Colon (tissue), 2 donors: Measurements from ENCODE around the gene HIGD1A.

Experiments
- FAIRE-seq: peaks from 2 replicates; lab custom pipeline; 2012; peaks lifted over from hg19 to GRCh38; lab: Jason Lieb, UNC
- donor health status: control.
- donor health status: control.

HIGD1A gene

DNA sequence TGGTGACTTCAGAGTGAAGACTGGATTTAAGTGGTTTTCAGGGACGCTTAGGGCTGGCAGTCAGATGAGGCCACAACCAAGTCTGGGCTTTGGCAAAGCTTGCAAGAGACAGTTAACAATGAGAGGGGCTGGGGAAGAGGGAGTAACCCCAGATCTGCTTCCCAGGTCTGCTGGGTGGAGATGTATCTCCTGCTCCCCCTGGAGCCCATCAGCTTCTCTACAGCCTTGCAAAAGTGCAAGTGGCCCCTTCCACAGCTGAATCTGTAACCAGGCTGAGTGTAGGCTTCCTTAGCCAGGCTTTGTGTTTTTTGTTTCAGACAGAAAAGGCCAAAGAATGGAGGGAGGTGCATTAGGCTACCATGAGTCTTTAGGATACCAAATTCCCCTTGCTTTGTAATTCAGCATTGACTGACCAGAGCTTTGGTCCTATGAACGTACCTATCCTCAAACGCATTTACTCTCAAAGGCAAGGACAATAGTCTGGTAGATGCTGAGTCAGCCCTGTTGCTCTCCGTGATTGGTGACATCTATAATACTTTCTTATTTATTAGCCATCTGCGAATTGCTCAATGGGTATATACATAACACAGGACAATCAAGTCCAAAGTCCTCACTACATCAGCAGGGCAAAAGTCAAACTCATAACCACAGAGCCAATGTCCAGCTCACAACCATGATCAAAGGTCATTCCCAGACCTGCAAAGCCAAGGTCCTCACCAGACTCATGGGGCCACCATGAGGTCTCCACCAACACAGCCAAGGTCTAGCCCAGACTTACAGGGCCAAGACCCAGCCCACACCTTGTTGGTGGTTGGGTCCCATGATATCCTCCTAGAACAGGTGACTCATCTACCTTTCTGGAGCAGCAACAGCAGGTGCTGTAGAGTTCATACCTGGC, 48.4 kb downstream of the HIGD1A start:
- FAIRE-seq: no peak

DNA sequence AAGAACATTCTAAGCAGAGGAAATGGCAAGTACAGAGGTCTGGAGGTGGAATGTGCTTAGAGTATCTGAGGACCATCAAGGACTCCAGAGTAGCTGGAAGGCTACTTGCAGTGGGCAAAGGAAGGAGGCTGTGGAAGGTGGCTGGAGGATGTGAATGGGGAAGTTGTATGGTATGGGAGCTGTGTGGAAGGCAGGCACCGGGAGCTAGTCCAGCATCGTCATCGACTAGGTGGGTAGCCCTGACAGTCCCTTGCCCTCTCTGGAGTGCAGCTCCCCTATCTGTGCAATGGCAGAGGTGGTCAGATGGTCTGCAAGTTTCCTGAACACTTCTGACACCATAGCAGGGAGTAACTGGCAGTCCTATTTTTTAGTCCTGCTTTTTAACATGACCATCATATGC, 50.5 kb downstream of the HIGD1A start:
- no peak for FAIRE-seq

GRCh38 chr3:42752961-42753360, 51.3 kb downstream of the HIGD1A start:
- no peak for FAIRE-seq

DNA sequence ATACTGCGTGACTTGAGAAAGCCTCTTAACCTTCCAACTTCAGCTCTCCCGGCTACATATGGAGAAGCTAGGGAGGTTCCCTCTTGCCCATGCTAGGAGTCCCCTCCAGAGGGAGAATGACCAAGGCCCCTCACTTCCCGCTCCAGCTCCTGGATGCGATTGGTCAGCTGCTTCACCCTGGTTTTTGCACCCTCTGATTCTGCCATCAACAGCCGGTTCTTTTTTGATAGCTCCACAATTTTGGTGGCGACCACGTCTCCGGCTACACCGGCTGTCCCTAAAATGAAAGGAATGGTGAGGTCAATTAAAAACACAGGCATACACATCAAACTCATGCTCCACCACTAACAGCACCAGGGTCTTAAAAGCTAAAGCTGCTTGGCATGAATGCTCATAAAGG, 51.8 kb downstream of the HIGD1A start:
- no peak for FAIRE-seq

- FAIRE-seq: no peak
These were observed 52.7 kb downstream of the HIGD1A start for GRCh38 chr3:42751609-42752008.

- FAIRE-seq: no peak
These were observed 53.5 kb downstream of the HIGD1A start for GRCh38 chr3:42750834-42751233.

DNA sequence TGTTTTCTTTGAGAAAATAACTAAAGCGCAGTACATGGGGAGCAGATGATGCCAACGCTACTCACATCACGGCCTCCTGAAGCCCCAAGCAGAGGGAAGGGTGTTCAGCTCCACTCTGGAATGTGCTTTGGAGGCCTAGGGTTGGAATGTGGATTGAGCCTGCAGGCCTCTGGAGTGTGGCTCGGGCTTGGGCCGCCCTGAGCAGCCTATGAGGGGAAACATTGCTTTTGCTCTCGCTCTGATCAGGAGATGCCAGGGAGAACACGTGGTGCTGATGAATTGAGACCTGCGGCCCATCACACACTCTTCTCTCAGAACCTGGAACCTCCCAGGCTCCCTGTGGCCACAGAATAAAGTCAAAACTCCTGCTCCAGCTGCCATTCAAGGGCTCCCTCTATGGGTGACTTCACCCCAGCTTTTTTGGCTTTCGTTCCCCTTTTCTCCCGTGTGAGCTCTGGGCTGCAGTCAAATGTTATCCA, 54.5 kb downstream of the HIGD1A start:
- FAIRE-seq: no peak

DNA sequence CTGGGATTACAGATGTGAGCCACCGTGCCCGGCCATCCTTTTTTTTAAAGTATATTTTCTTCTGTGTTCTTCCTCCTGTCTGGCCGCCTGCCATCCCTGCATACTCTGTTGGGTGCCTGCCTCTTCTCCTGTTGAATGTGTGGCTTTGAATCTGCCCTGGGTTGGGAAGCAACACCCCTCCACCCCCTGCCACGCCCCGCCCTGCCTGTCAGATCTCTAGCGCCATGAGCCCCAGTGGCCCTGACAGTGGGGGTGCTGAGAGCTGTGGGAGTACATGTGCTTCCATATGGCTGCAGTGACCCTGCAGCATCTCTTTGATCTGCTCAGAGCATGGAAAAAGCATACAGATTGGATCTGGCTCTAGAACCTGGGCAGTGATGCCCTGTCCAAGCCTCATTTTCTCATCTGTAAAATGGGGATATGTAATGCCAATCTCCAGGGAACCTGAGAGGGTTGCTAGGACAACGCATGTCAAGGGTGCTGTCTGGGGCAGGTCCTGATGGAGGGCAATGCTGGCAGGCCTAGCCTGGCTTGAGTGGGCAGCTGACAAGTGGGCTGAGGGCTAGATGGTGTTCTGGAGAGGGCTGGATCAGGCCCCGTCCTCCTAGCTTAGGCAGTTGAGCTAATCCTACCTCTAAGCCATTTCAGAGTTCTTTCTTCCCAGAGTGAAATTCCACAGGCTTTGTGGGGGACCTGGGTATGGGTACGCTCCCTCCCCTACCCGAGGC, 55.1 kb downstream of the HIGD1A start:
- FAIRE-seq: no peak

GRCh38 chr3:42747581-42747980, 56.7 kb downstream of the HIGD1A start:
- FAIRE-seq: no peak

- no peak for FAIRE-seq
These were observed 57.5 kb downstream of the HIGD1A start for GRCh38 chr3:42746455-42747450.

GRCh38 chr3:42745776-42746454, 58.4 kb downstream of the HIGD1A start:
- no peak for FAIRE-seq

GRCh38 chr3:42745291-42745745, 59.0 kb downstream of the HIGD1A start:
- no peak for FAIRE-seq

- FAIRE-seq: no peak
These were observed 60.9 kb downstream of the HIGD1A start for GRCh38 chr3:42743204-42743995.

DNA sequence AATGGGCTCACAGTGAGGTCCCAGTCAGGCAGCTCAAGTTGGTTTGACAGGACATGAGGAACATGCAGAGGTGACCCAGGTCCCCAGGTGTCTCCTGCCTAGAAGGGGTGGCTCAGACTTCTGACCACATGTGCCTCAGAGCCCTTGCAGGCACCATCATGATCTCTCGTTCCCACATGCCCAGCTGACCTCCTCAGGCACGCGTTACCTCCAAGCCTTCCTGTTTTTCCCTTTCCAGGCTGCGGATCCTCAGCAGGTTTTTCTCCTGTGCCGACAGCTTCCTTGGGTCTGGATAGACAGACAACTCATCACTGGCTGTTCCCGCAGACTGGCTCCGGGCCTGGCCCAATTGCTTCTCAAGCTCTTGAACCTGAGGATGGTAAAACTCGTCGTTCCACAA, 61.6 kb downstream of the HIGD1A start:
- no peak for FAIRE-seq

DNA sequence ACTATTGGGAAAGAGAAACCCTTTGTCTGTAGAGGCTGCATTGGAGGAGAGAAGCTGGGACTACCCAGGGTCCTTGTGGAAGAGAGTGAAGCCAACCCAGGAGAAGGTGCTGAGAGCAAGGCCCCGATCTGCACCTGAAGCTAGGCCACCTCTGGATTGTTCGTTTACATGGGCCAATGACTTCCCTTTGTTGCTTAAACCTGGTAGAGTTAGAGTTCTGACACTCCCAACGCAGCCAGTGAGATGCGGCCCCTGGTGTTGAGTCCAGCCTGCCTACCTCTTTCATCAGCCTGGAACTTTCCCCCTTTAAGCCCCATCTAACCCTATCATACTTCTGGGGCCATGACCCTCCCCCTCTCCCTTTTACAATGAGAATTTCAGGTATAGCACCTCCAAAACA, 62.0 kb downstream of the HIGD1A start:
- no peak for FAIRE-seq

- FAIRE-seq: no peak
These were observed 62.5 kb downstream of the HIGD1A start for GRCh38 chr3:42741796-42742195.

- FAIRE-seq: no peak
These were observed 64.7 kb downstream of the HIGD1A start for GRCh38 chr3:42739401-42740158.

DNA sequence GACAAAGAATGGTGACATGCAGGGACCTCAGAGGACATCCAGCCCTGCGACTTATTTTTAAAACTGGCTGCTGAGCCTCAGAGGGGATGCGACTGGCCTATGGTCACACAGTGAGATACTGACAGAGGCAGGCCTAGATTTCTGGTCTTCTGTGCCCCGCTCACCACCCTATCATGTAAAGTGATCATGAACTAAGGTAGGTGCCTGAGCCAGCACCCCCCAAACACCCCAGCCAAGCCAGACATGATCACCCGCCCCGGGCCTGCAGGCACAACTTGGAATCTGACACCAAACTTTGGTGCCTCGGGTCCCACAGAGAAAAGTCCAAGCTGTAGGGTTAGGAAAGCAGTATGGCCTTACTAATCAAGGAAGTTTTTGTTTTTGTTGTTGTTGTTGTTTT, 67.8 kb downstream of the HIGD1A start:
- no peak for FAIRE-seq

DNA sequence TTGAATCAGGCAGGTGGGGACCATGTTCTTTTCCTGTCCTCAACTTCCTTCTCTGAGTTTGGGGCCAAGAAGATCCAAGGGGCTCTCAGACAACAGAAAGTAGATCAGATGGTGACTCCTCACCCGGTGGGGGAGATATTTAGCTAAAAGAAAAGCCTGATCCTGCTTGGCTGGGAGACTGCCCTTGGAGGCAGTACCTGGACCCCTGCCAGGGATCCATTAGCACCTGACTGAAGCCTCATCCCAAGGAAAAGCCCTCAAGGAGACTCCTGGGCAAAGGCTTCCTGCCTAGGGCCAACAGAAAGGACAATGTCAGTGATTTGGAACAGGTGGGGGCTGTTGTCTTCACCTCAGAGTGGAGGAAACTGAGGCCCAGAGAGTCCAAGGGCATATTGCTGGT, 68.2 kb downstream of the HIGD1A start:
- FAIRE-seq: no peak

DNA sequence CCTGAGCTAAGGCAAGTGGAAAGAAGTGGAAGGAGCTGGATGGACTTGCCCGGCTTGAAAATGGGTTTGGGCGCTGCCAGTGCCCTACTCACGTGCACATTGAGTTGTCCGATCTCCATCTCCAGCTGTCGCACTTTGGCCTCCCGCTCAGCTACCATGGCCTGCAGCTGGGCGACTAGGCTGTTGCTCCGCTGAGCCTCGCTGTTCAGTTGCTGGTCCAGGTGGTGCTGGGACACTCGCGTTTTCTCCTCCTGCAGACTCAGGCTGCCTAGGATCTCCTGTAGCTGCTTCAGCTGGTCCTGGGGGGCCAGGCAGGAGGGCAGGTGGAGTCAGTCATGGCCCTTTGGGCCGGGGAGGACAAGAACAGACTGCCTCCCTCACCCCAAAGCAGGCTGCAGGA, 68.7 kb downstream of the HIGD1A start:
- FAIRE-seq: no peak
